ENCODE data around the gene PUS10. TPM values are rescaled to one million over a fixed set of nuclear protein-coding genes. Genes with fewer than 3 reads are reported as not detected.
"Not testable (repeated sequence)": the region's sequence is repeated elsewhere in the genome, so short reads cannot be mapped to it uniquely, and the experiment has no call there.

The PUS10 gene
- total and polyA plus RNA-seq, 2 of the 4 experiments (the other 2 are of a cell fraction): 4.4 to 5.7 TPM

- H2BK15ac ChIP-seq (ENCODE audit: low read depth, low read length); intact Hi-C loops (cut with micrococcal nuclease); H3K14ac ChIP-seq (replicated peaks; ENCODE audit: low read depth, low read length); CTCF ChIA-PET; H3K56ac ChIP-seq (ENCODE audit: extremely low read depth, insufficient read depth, low read length); H3K36me3 ChIP-seq (ENCODE audit: control insufficient read depth, insufficient read depth, low read length); dilution Hi-C loops (cut with HindIII; ENCODE audit: low sequenced_read_pairs, unreplicated experiment); H4K5ac ChIP-seq (ENCODE audit: low read depth, low read length); ATAC-seq (ENCODE audit: low read depth); H3K4ac ChIP-seq (ENCODE audit: low read depth, low read length); H3K27ac ChIP-seq (ENCODE audit: insufficient read depth, low read length); H2AFZ ChIP-seq (replicated peaks; ENCODE audit: low read length, poor library complexity); H3K23ac ChIP-seq (ENCODE audit: low read depth, low read length); H2AK9ac ChIP-seq (replicated peaks; ENCODE audit: low read depth, low read length, poor library complexity); in situ Hi-C loops (cut with MboI; ENCODE audit: low sequenced_read_pairs); H3K4me1 ChIP-seq (ENCODE audit: control insufficient read depth, insufficient read depth, low read length); H3K79me1 ChIP-seq (ENCODE audit: low read depth in 1 of 2, low read length in 2 of 2); H3K27me3 ChIP-seq (ENCODE audit: control insufficient read depth, insufficient read depth, low read length); H3K18ac ChIP-seq (ENCODE audit: low read depth, low read length); H4K20me1 ChIP-seq (ENCODE audit: insufficient read depth, low read length); H2BK120ac ChIP-seq (ENCODE audit: low read depth, low read length); H3K4me3 ChIP-seq (ENCODE audit: insufficient read depth, low read depth, low read length); DNase-seq; H2AK5ac ChIP-seq (ENCODE audit: low read depth, low read length); H2BK5ac ChIP-seq (ENCODE audit: low read depth, low read length, poor library complexity, severe bottlenecking); H4K91ac ChIP-seq (ENCODE audit: insufficient read depth, low read depth, low read length); H3K9me1 ChIP-seq (ENCODE audit: insufficient read depth, low read length); POLR2A ChIA-PET (ENCODE audit: unreplicated experiment); H3K9me3 ChIP-seq (ENCODE audit: control insufficient read depth, insufficient read depth, low read length); BruUV-seq (replicated peaks); H3K4me2 ChIP-seq (ENCODE audit: low read depth, low read length); H4K8ac ChIP-seq (ENCODE audit: low read depth in 2 of 2, low read length in 2 of 2); H3K9ac ChIP-seq (ENCODE audit: low read depth, low read length); H2BK20ac ChIP-seq (ENCODE audit: low read depth, low read length): not testable (repeated sequence)
- 100% methylated on average over 1 of the region's 6 CpGs; no CpG with 5 or more reads in 1 of the 2 experiments for WGBS, 2 experiments (ENCODE audit: extremely low coverage in 2 of 2, insufficient read length in 1 of 2)
Measured at GRCh38 chr2:60901296-60901695, 116.8 kb downstream of the PUS10 start.
